ENCODE results near the gene TXNDC15.

DNA sequence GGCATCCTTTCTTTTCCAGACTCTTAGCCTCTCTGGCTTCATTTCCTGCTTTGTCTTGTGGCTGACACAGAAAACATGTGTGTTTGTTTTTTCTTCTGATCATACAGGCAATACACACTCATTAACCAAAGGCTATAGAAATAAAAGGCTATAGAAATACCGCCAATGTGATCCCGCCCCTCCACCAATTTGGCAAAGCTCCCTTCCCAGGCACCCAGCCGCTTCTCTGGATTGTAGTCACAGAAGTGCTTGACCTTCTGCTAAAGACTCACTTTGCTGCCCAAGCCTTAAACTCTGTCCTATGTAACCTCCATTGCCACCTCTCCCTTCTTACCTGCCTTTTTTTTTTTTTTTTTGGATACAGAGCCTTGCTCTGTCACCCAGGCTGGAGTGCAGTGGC, 5.3 kb downstream of the TXNDC15 start:
- TF ChIP-seq, protein P1, sequence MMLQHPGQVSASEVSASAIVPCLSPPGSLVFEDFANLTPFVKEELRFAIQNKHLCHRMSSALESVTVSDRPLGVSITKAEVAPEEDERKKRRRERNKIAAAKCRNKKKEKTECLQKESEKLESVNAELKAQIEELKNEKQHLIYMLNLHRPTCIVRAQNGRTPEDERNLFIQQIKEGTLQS (IDR thresholded peaks at IDR 0.05), result no peak
- TF ChIP-seq, protein P2, sequence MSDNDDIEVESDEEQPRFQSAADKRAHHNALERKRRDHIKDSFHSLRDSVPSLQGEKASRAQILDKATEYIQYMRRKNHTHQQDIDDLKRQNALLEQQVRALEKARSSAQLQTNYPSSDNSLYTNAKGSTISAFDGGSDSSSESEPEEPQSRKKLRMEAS (IDR thresholded peaks at IDR 0.05), result no peak
- no peak for TF ChIP-seq TAF1 (conservative IDR thresholded peaks at IDR 0.05)
- TF ChIP-seq, protein P3, sequence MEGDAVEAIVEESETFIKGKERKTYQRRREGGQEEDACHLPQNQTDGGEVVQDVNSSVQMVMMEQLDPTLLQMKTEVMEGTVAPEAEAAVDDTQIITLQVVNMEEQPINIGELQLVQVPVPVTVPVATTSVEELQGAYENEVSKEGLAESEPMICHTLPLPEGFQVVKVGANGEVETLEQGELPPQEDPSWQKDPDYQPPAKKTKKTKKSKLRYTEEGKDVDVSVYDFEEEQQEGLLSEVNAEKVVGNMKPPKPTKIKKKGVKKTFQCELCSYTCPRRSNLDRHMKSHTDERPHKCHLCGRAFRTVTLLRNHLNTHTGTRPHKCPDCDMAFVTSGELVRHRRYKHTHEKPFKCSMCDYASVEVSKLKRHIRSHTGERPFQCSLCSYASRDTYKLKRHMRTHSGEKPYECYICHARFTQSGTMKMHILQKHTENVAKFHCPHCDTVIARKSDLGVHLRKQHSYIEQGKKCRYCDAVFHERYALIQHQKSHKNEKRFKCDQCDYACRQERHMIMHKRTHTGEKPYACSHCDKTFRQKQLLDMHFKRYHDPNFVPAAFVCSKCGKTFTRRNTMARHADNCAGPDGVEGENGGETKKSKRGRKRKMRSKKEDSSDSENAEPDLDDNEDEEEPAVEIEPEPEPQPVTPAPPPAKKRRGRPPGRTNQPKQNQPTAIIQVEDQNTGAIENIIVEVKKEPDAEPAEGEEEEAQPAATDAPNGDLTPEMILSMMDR (IDR thresholded peaks at IDR 0.05; ENCODE audit: low read depth, low read length, missing input control), result no peak

Data from liver (tissue), 3 donors.